Kidney (tissue), 14 donors: ENCODE results near the gene ING4. TPM values are rescaled to one million over a fixed set of nuclear protein-coding genes. Genes with fewer than 3 reads are reported as not detected.

Source experiments
- DNase-seq, 5 donors: peaks; one replicate each; pipeline ENCODE4 v3.0.0-alpha.2; 2013 to 2020
- FAIRE-seq: peaks from 2 replicates; lab custom pipeline; 2012; peaks lifted over from hg19 to GRCh38; lab: Jason Lieb, UNC
- H3K27ac ChIP-seq, 2 donors: one replicate each; pipeline ENCODE4 v1.7.0; 2013; ENCODE audit warnings: low read depth in 2 of 2, low read length in 2 of 2, inconsistent platforms in 1 of 2
- H3K27me3 ChIP-seq: one replicate; pipeline ENCODE4 v1.7.1; 2013; ENCODE audit warnings: low read length, inconsistent platforms; ENCODE audit not compliant: control insufficient read depth, insufficient read depth
- H3K36me3 ChIP-seq, 3 donors: one replicate each; pipeline versions ENCODE4 v1.7.0 to v1.7.1; 2013; ENCODE audit warnings: low read length in 3 of 3, control low read depth in 1 of 3, inconsistent platforms in 1 of 3; ENCODE audit not compliant: insufficient read depth in 3 of 3, control insufficient read depth in 2 of 3
- H3K4me1 ChIP-seq, 3 donors: one replicate each; pipeline versions ENCODE4 v1.7.0 to v1.7.1; 2013; ENCODE audit warnings: low read length in 3 of 3, inconsistent platforms in 1 of 3, low read depth in 1 of 3; ENCODE audit not compliant: control insufficient read depth in 2 of 3, insufficient read depth in 2 of 3
- H3K4me3 ChIP-seq, 3 donors: one replicate each; pipeline versions ENCODE4 v1.7.0 to v1.8.1; 2013; ENCODE audit warnings: low read length in 3 of 3, control low read depth in 1 of 3, inconsistent platforms in 1 of 3
- H3K9ac ChIP-seq, 3 donors: one replicate each; pipeline versions ENCODE4 v1.7.0 to v1.7.1; 2013; ENCODE audit warnings: low read length in 3 of 3, control low read depth in 1 of 3, inconsistent platforms in 1 of 3
- H3K9me3 ChIP-seq, 3 donors: one replicate each; pipeline versions ENCODE4 v1.7.0 to v1.7.1; 2013; ENCODE audit warnings: low read length in 3 of 3, control low read depth in 1 of 3, inconsistent platforms in 1 of 3; ENCODE audit not compliant: control insufficient read depth in 2 of 3, insufficient read depth in 1 of 3
- CTCF ChIP-seq: IDR thresholded peaks from 3 replicates; pipeline ENCODE4 v1.5.1; 2012; ENCODE audit warnings: mild to moderate bottlenecking, moderate library complexity, borderline replicate concordance; ENCODE audit not compliant: insufficient read depth; ENCODE audit errors: extremely low read depth
- intact Hi-C: fragments of 100-400 bp; cut with DNase I; formaldehyde crosslinking; loops from one replicate; pipeline ENCODE4 v1.11.1; 2022
- polyA plus RNA-seq: library from polyadenylated mRNA; stranded (reverse); fragments of 350-450 nt; fragmentation: Illumina TruSeq; extraction: RNeasy Lipid Tissue Mini Kit (QIAGEN cat#74804); gene quantifications from one replicate; pipeline ENCODE4 v1.2.3, GENCODE V29; 2014; ENCODE audit warnings: low read depth, low replicate concordance; ENCODE audit not compliant: insufficient read depth
- total RNA-seq: library from RNA; stranded (reverse); fragmentation: NEBNext Ultra II Directional; extraction: Animal tissue kit (Norgen Biotek cat#: 25700); gene quantifications from one replicate; pipeline ENCODE4 v1.2.1, GENCODE V29; 2021
- donor health status: control.
- donor health status: control.
- donor health status: control.
- donor health status: control.
- donor health status: control.
- donor health status: DM: yes; HTN: yes; CAD: no.
- donor health status: Normal renal cell carcinoma (clear cell type).

ING4 gene
- total and polyA plus RNA-seq, 2 donors from 2014 or later, result 42.6 to 56.0 TPM

GRCh38 chr12:6684609-6685008 lies 21.7 kb upstream of the ING4 start:
- FAIRE-seq (no peak), DNase-seq (peak in 1 of 5 donors; percentile 42)
- Histone ChIP-seq H3K27me3 (no peaks in the 10 kb centered on the region), H3K9me3 (no peaks in the 10 kb centered on the region), H3K27ac (no peak overlapping the region), H3K9ac (no peak overlapping the region), H3K4me1 (peaks cover 0 to 18% (median 9%) of the 10 kb centered on the region in 3 donors), H3K36me3 (peaks cover 0 to 4% (median 3%) of the 10 kb centered on the region in 3 donors), H3K4me3 (no peak overlapping the region)
- TF ChIP-seq CTCF, result peak; percentile 20
- intact Hi-C loops, result no loop called here

- peaks cover 14 to 64% (median 47%) of the 10 kb centered on the region in 3 donors for H3K36me3 ChIP-seq
- no peak overlapping the region for H3K4me3 ChIP-seq
- no peaks in the 10 kb centered on the region for H3K4me1 ChIP-seq
- TF ChIP-seq CTCF, result no peak
- no peak overlapping the region for H3K9ac ChIP-seq
- no peaks in the 10 kb centered on the region for H3K9me3 ChIP-seq
- H3K27me3 ChIP-seq, result no peaks in the 10 kb centered on the region
- FAIRE-seq (no peak), DNase-seq (no peak)
- H3K27ac ChIP-seq, result no peak overlapping the region
- intact Hi-C loops, result no loop called here
Measured at GRCh38 chr12:6676962-6677361, 14.0 kb upstream of the ING4 start.

- no peak for FAIRE-seq
- Histone ChIP-seq H3K36me3 (peaks cover 20 to 80% (median 44%) of the 10 kb centered on the region in 3 donors), H3K4me3 (no peak overlapping the region), H3K27me3 (no peaks in the 10 kb centered on the region), H3K27ac (no peak overlapping the region), H3K9ac (no peak overlapping the region), H3K4me1 (no peaks in the 10 kb centered on the region), H3K9me3 (no peaks in the 10 kb centered on the region)
- intact Hi-C loops, result no loop called here
- TF ChIP-seq CTCF, result no peak
- DNase-seq, result no peak
Measured at GRCh38 chr12:6672143-6672542, 9.2 kb upstream of the ING4 start.

- Histone ChIP-seq H3K4me1 (no peaks in the 10 kb centered on the region), H3K9ac (no peak overlapping the region), H3K36me3 (peaks cover 21 to 55% (median 27%) of the 10 kb centered on the region in 3 donors), H3K27ac (no peak overlapping the region), H3K27me3 (no peaks in the 10 kb centered on the region), H3K9me3 (no peaks in the 10 kb centered on the region), H3K4me3 (no peak overlapping the region)
- peak; percentile 10 for TF ChIP-seq CTCF
- FAIRE-seq (no peak), DNase-seq (no peak)
- intact Hi-C loops, result no loop called here
Measured at GRCh38 chr12:6667559-6668210, 4.8 kb upstream of the ING4 start.
